MCF 10A (cell line): ENCODE results near the gene MACROD1. TPM values are rescaled to one million over a fixed set of nuclear protein-coding genes. Genes with fewer than 3 reads are reported as not detected.

Source experiments
- BruUV-seq: library from RNA; stranded (reverse); fragments of 400-500 nt; replicated peaks from 2 replicates; lab custom pipeline; 2021; lab: Mats Ljungman, UMichigan
- CTCF ChIA-PET: fragments of 300-600 bp; sonication (Branson Sonifier 250); formaldehyde crosslinking; extraction: SDS; loops from one replicate; lab custom pipeline; 2021; ENCODE audit warnings: antibody characterized with exemption, inconsistent platforms; lab: Yijun Ruan, JAX
- POLR2A ChIA-PET: fragments of 300-600, 350-650 bp; sonication (Branson Sonifier 250); formaldehyde crosslinking; extraction: SDS; loops from one replicate; lab custom pipeline; 2020; ENCODE audit warnings: antibody characterized with exemption, inconsistent platforms; lab: Yijun Ruan, JAX
- DNase-seq: peaks from one replicate; pipeline ENCODE4 v3.0.0-alpha.2; 2018; ENCODE audit not compliant: unreplicated experiment
- H3K27ac Mint-ChIP-seq: one replicate; pipeline ENCODE4 v1.8.0; 2022; ENCODE audit warnings: mild to moderate bottlenecking, low read depth, mixed read lengths; ENCODE audit not compliant: unreplicated experiment
- H3K27me3 Mint-ChIP-seq: one replicate; pipeline ENCODE4 v1.8.0; 2022; ENCODE audit warnings: mixed read lengths; ENCODE audit not compliant: insufficient read depth, unreplicated experiment
- H3K36me3 Mint-ChIP-seq: one replicate; pipeline ENCODE4 v1.8.0; 2022; ENCODE audit warnings: mild to moderate bottlenecking, moderate library complexity, mixed read lengths; ENCODE audit not compliant: insufficient read depth, unreplicated experiment
- H3K4me1 Mint-ChIP-seq: one replicate; pipeline ENCODE4 v1.8.0; 2022; ENCODE audit warnings: mixed read lengths; ENCODE audit not compliant: insufficient read depth, unreplicated experiment
- H3K4me3 Mint-ChIP-seq: one replicate; pipeline ENCODE4 v1.8.0; 2022; ENCODE audit warnings: mild to moderate bottlenecking, moderate library complexity, mixed read lengths; ENCODE audit not compliant: unreplicated experiment
- H3K9me3 Mint-ChIP-seq: one replicate; pipeline ENCODE4 v1.8.0; 2022; ENCODE audit warnings: mixed read lengths; ENCODE audit not compliant: unreplicated experiment
- CTCF ChIP-seq: fragments of 200-600 bp; IDR thresholded peaks from one replicate; pipeline ENCODE4 v1.8.0; 2022; ENCODE audit warnings: antibody characterized with exemption, mild to moderate bottlenecking; ENCODE audit not compliant: unreplicated experiment
- intact Hi-C: fragments of 100-400 bp; cut with micrococcal nuclease; formaldehyde crosslinking; loops from 2 replicates; pipeline ENCODE4 v1.14.1; 2022
- total RNA-seq: library from RNA; stranded (reverse); gene quantifications from 2 replicates; pipeline ENCODE4 v1.2.3, GENCODE V29; 2022

MACROD1 gene
- total RNA-seq, 1 experiment from 2014 or later, result 15.1 TPM

DNA sequence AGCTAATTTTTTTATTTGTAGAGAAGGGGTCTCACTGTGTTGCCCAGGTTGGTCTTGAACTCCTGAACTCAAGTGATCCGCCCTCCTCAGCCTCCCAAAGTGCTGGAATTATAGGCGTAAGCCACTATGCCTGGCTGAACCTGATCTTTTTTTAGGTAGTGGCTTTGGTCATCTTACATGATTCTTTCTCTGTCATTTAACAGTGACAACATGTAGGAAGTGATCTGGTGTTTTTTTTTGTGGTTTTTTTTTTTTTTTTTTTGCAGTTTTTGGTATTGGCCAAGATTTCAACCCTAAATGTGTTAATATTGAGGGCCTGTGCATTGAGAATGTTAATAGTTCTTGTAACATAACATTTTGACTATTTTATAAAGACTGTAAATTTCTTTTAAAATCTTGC lies 32.6 kb upstream of the MACROD1 start:
- no peaks in the 10 kb centered on the region for H3K9me3 Mint-ChIP-seq
- peaks cover 4% of the 10 kb centered on the region for H3K4me1 Mint-ChIP-seq
- intact Hi-C loops, result no loop called here
- H3K27me3 Mint-ChIP-seq, result no peaks in the 10 kb centered on the region
- ChIA-PET POLR2A (no interaction called here), CTCF (no interaction called here)
- no peak for TF ChIP-seq CTCF
- H3K27ac Mint-ChIP-seq, result no peak overlapping the region
- no TSS peak for BruUV-seq
- no peak overlapping the region for H3K4me3 Mint-ChIP-seq
- DNase-seq, result no peak
- peaks cover 100% of the 10 kb centered on the region for H3K36me3 Mint-ChIP-seq

GRCh38 chr11:64196626-64197025 lies 30.7 kb upstream of the MACROD1 start:
- intact Hi-C loops, result no loop called here
- Mint-ChIP-seq H3K4me1 (no peaks in the 10 kb centered on the region), H3K36me3 (peaks cover 100% of the 10 kb centered on the region), H3K27ac (no peak overlapping the region), H3K4me3 (no peak overlapping the region), H3K27me3 (no peaks in the 10 kb centered on the region), H3K9me3 (no peaks in the 10 kb centered on the region)
- BruUV-seq, result no TSS peak
- no peak for TF ChIP-seq CTCF
- CTCF ChIA-PET, result interaction anchor here (0.7 to 3.4 kb wide), 2 partner anchors 8 to 46 kb away, joined by 4 to 11 read pairs; no protein-coding TSS in a partner anchor
- POLR2A ChIA-PET, result interaction anchor here (0.6 to 1.1 kb wide), 4 partner anchors 10 to 75 kb away, joined by 3 read pairs; partner anchors contain the start of gene FERMT3
- DNase-seq, result no peak

GRCh38 chr11:64192434-64192833 lies 26.5 kb upstream of the MACROD1 start:
- BruUV-seq, result no TSS peak
- H3K27me3 Mint-ChIP-seq, result no peaks in the 10 kb centered on the region
- ChIA-PET CTCF (interaction anchor here (1.5 kb wide), 1 partner anchor 12 kb away, joined by 7 read pairs; no protein-coding TSS in a partner anchor), POLR2A (no interaction called here)
- no peak for DNase-seq
- no peak for TF ChIP-seq CTCF
- H3K36me3 Mint-ChIP-seq, result peaks cover 74% of the 10 kb centered on the region
- H3K4me3 Mint-ChIP-seq, result no peak overlapping the region
- intact Hi-C loops, result no loop called here
- no peaks in the 10 kb centered on the region for H3K9me3 Mint-ChIP-seq
- H3K27ac Mint-ChIP-seq, result no peak overlapping the region
- no peaks in the 10 kb centered on the region for H3K4me1 Mint-ChIP-seq

- ChIA-PET CTCF (interaction anchor here (0.6 to 1.3 kb wide), 6 partner anchors 9 to 1152 kb away, joined by 3 to 6 read pairs (median 3); no protein-coding TSS in a partner anchor), POLR2A (interaction anchor here (0.6 to 4.0 kb wide), 27 partner anchors 8 to 504 kb away, joined by 3 to 42 read pairs (median 5); partner anchors contain the start of genes CATSPERZ, ESRRA, FERMT3 and GPR137)
- no peaks in the 10 kb centered on the region for H3K27me3 Mint-ChIP-seq
- no peaks in the 10 kb centered on the region for H3K9me3 Mint-ChIP-seq
- peaks cover 2% of the 10 kb centered on the region for H3K4me1 Mint-ChIP-seq
- no peak overlapping the region for H3K27ac Mint-ChIP-seq
- no peak for TF ChIP-seq CTCF
- H3K4me3 Mint-ChIP-seq, result no peak overlapping the region
- DNase-seq, result peak; percentile 31
- peaks cover 25% of the 10 kb centered on the region for H3K36me3 Mint-ChIP-seq
- no TSS peak for BruUV-seq
- intact Hi-C loops, result loop anchor here (2.0 to 5.0 kb wide), 3 partner anchors 40 to 116 kb away; partner anchors contain the start of genes CATSPERZ, GPR137, NUDT22 and TRPT1
Measured at GRCh38 chr11:64186492-64187165, 20.7 kb upstream of the MACROD1 start.
